Lower leg skin (tissue), 4 donors: ENCODE data around the gene FBXO44. TPM values are rescaled to one million over a fixed set of nuclear protein-coding genes. Genes with fewer than 3 reads are reported as not detected.

Source experiments
- DNase-seq, 2 donors: peaks; one replicate each; pipeline ENCODE4 v3.0.0-alpha.2; 2019; ENCODE audit warnings: low spot score in 2 of 2
- H3K4me3 ChIP-seq: fragments of 200-600 bp; sonication (generic); 2 replicates; pipeline ENCODE4 v1.5.1; 2017; ENCODE audit warnings: mild to moderate bottlenecking, low read depth; ENCODE audit not compliant: poor library complexity, severe bottlenecking
- CTCF ChIP-seq, 3 donors: fragments of 450-650 bp; IDR thresholded peaks; one replicate each; pipeline ENCODE4 v1.5.1; 2016; ENCODE audit warnings: antibody characterized with exemption in 3 of 3, mild to moderate bottlenecking in 3 of 3, moderate library complexity in 2 of 3
- POLR2A ChIP-seq, 2 donors: fragments of 450-650 bp; IDR thresholded peaks; one replicate each; pipeline ENCODE4 v1.6.1; 2016 to 2017; ENCODE audit warnings: antibody characterized with exemption in 2 of 2, mild to moderate bottlenecking in 1 of 2, moderate library complexity in 1 of 2
- WGBS, 2 donors: methylation state at CpG; one replicate each; pipeline ENCODE4 v1.1.5; 2018; 5-methylcytosine and 5-hydroxymethylcytosine counted together
- intact Hi-C: fragments of 100-400 bp; cut with DNase I; formaldehyde crosslinking; loops from one replicate; pipeline ENCODE4 v1.15.0; 2023; ENCODE audit warnings: low total_unique reads
- total RNA-seq, 4 donors: library from RNA; depleted of rRNA; stranded (reverse); fragments of >200 nt; gene quantifications; one replicate each; pipeline ENCODE4 v1.1.0, GENCODE V29; 2016

The FBXO44 gene
- total RNA-seq, 4 donors from 2014 or later = 25.0 to 32.3 (median 27.0) TPM

GRCh38 chr1:11680270-11681070 lies 25.8 kb downstream of the FBXO44 start:
- peak in 1 of 2 donors; percentile 88 for DNase-seq
- WGBS, 2 donors = 4 to 11% methylated on average over 40 to 58 of the region's 65 CpGs
- intact Hi-C loops = no loop called here
- TF ChIP-seq POLR2A (IDR thresholded peaks at IDR 0.05) (no peak), CTCF (IDR thresholded peaks at IDR 0.05) (no peak)
- peak overlapping the region; percentile 68 for H3K4me3 ChIP-seq

DNA sequence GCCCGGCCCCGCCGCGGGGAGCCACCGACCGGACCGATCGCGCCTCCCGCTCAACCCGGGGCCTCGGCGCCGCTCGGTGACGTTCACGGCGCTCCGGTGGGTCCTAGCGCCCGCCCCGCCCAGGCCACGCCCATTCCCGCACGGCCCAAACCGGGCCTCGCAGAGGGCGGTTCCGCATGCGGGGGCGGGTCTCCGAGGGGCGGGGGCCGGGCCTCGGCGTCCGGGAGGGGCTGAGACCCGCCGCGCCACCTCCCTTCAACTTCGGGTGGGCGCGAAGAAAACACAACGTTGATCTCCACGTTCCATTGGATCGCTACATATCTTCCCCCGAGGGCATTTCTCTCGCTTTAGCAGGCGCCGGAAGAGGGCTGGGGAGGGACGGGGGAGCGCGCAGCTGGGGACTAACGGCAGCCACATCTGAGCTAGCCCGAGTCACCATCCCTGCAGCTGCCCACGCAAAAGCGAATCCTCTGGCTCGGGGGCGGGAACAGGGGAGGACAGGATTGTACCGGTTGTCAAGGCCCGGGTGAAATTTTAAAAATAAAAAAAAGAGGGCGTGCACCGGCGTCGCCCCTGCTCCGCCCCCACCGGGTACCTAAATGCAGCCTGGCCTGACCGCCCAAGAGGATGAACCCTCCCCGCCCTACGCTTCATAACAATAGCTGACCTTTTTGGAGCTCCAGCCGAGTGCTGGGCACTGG lies 26.5 kb downstream of the FBXO44 start, which contains the start of gene MAD2L2:
TSS of gene MAD2L2 (minus strand) at position 78 of the 701 bp plus-strand sequence. CDS start 547 bp downstream, outside the sequence.
- H3K4me3 ChIP-seq = peak within 1 kb of the TSS; percentile 68
- intact Hi-C loops = no loop called here
- peak; percentile 73 to 98 for DNase-seq
- 0 to 1% methylated on average over 43 to 51 of the region's 71 CpGs for WGBS, 2 donors
- TF ChIP-seq CTCF (IDR thresholded peaks at IDR 0.05) = no peak
- TF ChIP-seq POLR2A (IDR thresholded peaks at IDR 0.05) = no peak

GRCh38 chr1:11682287-11682771 lies 27.7 kb downstream of the FBXO44 start:
- TF ChIP-seq CTCF (IDR thresholded peaks at IDR 0.05) (no peak), POLR2A (IDR thresholded peaks at IDR 0.05) (no peak)
- intact Hi-C loops = no loop called here
- DNase-seq = no peak
- 31 to 32% methylated on average over 7 of the region's 7 CpGs for WGBS, 2 donors
- no peak overlapping the region for H3K4me3 ChIP-seq

DNA sequence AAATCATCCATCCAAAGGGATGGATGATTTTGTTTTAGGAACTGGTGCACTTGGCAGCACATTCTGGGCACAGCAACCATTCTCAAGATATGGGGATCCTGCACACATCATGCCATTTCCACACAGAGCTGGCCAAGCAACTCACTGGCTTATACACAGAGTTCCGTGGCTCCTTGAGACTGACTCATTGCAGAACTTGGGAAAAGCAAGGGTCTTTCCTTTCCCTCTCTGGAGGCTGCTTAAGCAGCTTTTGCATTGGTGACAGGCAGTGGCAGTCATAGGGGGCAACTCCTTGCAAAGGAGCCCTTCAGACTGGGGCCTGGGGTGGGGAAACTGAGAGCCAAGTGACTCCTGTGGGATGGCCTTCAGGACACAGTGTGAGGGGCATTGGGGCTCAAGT lies 28.1 kb downstream of the FBXO44 start:
- WGBS, 2 donors = 36 to 64% methylated on average over 1 of the region's 1 CpG
- intact Hi-C loops = no loop called here
- no peak overlapping the region for H3K4me3 ChIP-seq
- TF ChIP-seq POLR2A (IDR thresholded peaks at IDR 0.05) = no peak
- no peak for TF ChIP-seq CTCF (IDR thresholded peaks at IDR 0.05)
- no peak for DNase-seq

- intact Hi-C loops = no loop called here
- DNase-seq = no peak
- WGBS, 2 donors = 56 to 62% methylated on average over 7 of the region's 7 CpGs
- TF ChIP-seq POLR2A (IDR thresholded peaks at IDR 0.05) (no peak), CTCF (IDR thresholded peaks at IDR 0.05) (no peak)
- H3K4me3 ChIP-seq = no peak overlapping the region
These were observed 29.4 kb downstream of the FBXO44 start for GRCh38 chr1:11684070-11684469.
